Kidney (tissue), 14 donors: Measurements from ENCODE around the gene DDIT3. TPM values are rescaled to one million over a fixed set of nuclear protein-coding genes. Genes with fewer than 3 reads are reported as not detected.

Experiments used
- DNase-seq, 5 donors: peaks; one replicate each; pipeline ENCODE4 v3.0.0-alpha.2; 2013 to 2020
- FAIRE-seq: peaks from 2 replicates; lab custom pipeline; 2012; peaks lifted over from hg19 to GRCh38; lab: Jason Lieb, UNC
- H3K27ac ChIP-seq, 2 donors: one replicate each; pipeline ENCODE4 v1.7.0; 2013; ENCODE audit warnings: low read depth in 2 of 2, low read length in 2 of 2, inconsistent platforms in 1 of 2
- H3K27me3 ChIP-seq: one replicate; pipeline ENCODE4 v1.7.1; 2013; ENCODE audit warnings: low read length, inconsistent platforms; ENCODE audit not compliant: control insufficient read depth, insufficient read depth
- H3K36me3 ChIP-seq, 3 donors: one replicate each; pipeline versions ENCODE4 v1.7.0 to v1.7.1; 2013; ENCODE audit warnings: low read length in 3 of 3, control low read depth in 1 of 3, inconsistent platforms in 1 of 3; ENCODE audit not compliant: insufficient read depth in 3 of 3, control insufficient read depth in 2 of 3
- H3K4me1 ChIP-seq, 3 donors: one replicate each; pipeline versions ENCODE4 v1.7.0 to v1.7.1; 2013; ENCODE audit warnings: low read length in 3 of 3, inconsistent platforms in 1 of 3, low read depth in 1 of 3; ENCODE audit not compliant: control insufficient read depth in 2 of 3, insufficient read depth in 2 of 3
- H3K4me3 ChIP-seq, 3 donors: one replicate each; pipeline versions ENCODE4 v1.7.0 to v1.8.1; 2013; ENCODE audit warnings: low read length in 3 of 3, control low read depth in 1 of 3, inconsistent platforms in 1 of 3
- H3K9ac ChIP-seq, 3 donors: one replicate each; pipeline versions ENCODE4 v1.7.0 to v1.7.1; 2013; ENCODE audit warnings: low read length in 3 of 3, control low read depth in 1 of 3, inconsistent platforms in 1 of 3
- H3K9me3 ChIP-seq, 3 donors: one replicate each; pipeline versions ENCODE4 v1.7.0 to v1.7.1; 2013; ENCODE audit warnings: low read length in 3 of 3, control low read depth in 1 of 3, inconsistent platforms in 1 of 3; ENCODE audit not compliant: control insufficient read depth in 2 of 3, insufficient read depth in 1 of 3
- CTCF ChIP-seq: IDR thresholded peaks from 3 replicates; pipeline ENCODE4 v1.5.1; 2012; ENCODE audit warnings: mild to moderate bottlenecking, moderate library complexity, borderline replicate concordance; ENCODE audit not compliant: insufficient read depth; ENCODE audit errors: extremely low read depth
- intact Hi-C: fragments of 100-400 bp; cut with DNase I; formaldehyde crosslinking; loops from one replicate; pipeline ENCODE4 v1.11.1; 2022
- polyA plus RNA-seq: library from polyadenylated mRNA; stranded (reverse); fragments of 350-450 nt; fragmentation: Illumina TruSeq; extraction: RNeasy Lipid Tissue Mini Kit (QIAGEN cat#74804); gene quantifications from one replicate; pipeline ENCODE4 v1.2.3, GENCODE V29; 2014; ENCODE audit warnings: low read depth, low replicate concordance; ENCODE audit not compliant: insufficient read depth
- total RNA-seq: library from RNA; stranded (reverse); fragmentation: NEBNext Ultra II Directional; extraction: Animal tissue kit (Norgen Biotek cat#: 25700); gene quantifications from one replicate; pipeline ENCODE4 v1.2.1, GENCODE V29; 2021
- donor health status: control.
- donor health status: control.
- donor health status: control.
- donor health status: control.
- donor health status: control.
- donor health status: DM: yes; HTN: yes; CAD: no.
- donor health status: Normal renal cell carcinoma (clear cell type).

DDIT3 gene
- total and polyA plus RNA-seq, 2 donors from 2014 or later = 34.1 to 83.1 TPM

GRCh38 chr12:57543581-57543980 is 23.3 kb upstream of the DDIT3 start:
- no peak overlapping the region for H3K27ac ChIP-seq
- H3K9ac ChIP-seq = no peak overlapping the region
- TF ChIP-seq CTCF = no peak
- no peaks in the 10 kb centered on the region for H3K9me3 ChIP-seq
- no peak for DNase-seq
- peaks cover 2 to 9% (median 7%) of the 10 kb centered on the region in 3 donors for H3K36me3 ChIP-seq
- H3K27me3 ChIP-seq = peaks cover 6% of the 10 kb centered on the region
- H3K4me3 ChIP-seq = no peak overlapping the region
- peaks cover 0 to 14% (median 8%) of the 10 kb centered on the region in 3 donors for H3K4me1 ChIP-seq
- intact Hi-C loops = no loop called here
- FAIRE-seq = no peak

GRCh38 chr12:57541717-57542116 is 21.4 kb upstream of the DDIT3 start:
- Histone ChIP-seq H3K4me3 (no peak overlapping the region), H3K36me3 (peaks cover 2 to 23% (median 13%) of the 10 kb centered on the region in 3 donors), H3K27me3 (no peaks in the 10 kb centered on the region), H3K9me3 (no peaks in the 10 kb centered on the region), H3K27ac (no peak overlapping the region), H3K9ac (no peak overlapping the region), H3K4me1 (peaks cover 0 to 14% (median 8%) of the 10 kb centered on the region in 3 donors)
- TF ChIP-seq CTCF = no peak
- FAIRE-seq (no peak), DNase-seq (no peak)
- intact Hi-C loops = no loop called here

GRCh38 chr12:57541001-57541400 is 20.7 kb upstream of the DDIT3 start:
- Histone ChIP-seq H3K9me3 (no peaks in the 10 kb centered on the region), H3K9ac (no peak overlapping the region), H3K27ac (no peak overlapping the region), H3K36me3 (peaks cover 2 to 23% (median 13%) of the 10 kb centered on the region in 3 donors), H3K27me3 (no peaks in the 10 kb centered on the region), H3K4me3 (no peak overlapping the region), H3K4me1 (peaks cover 0 to 10% (median 4%) of the 10 kb centered on the region in 3 donors)
- no peak for FAIRE-seq
- DNase-seq = peak in 1 of 5 donors; percentile 22
- intact Hi-C loops = no loop called here
- no peak for TF ChIP-seq CTCF
